IgD-negative memory B cell (primary cell): ENCODE results near the gene PVR. TPM values are rescaled to one million over a fixed set of nuclear protein-coding genes. Genes with fewer than 3 reads are reported as not detected.
"Not testable (repeated sequence)": the region's sequence is repeated elsewhere in the genome, so short reads cannot be mapped to it uniquely, and the experiment has no call there.

Source experiments
- H3K27ac Mint-ChIP-seq, 3 donors: one replicate each; pipeline ENCODE4 v1.8.0; 2020 to 2022; ENCODE audit warnings: mild to moderate bottlenecking in 3 of 3, mixed read lengths in 3 of 3, moderate library complexity in 1 of 3
- H3K27me3 Mint-ChIP-seq: one replicate; pipeline ENCODE4 v1.8.0; 2021; ENCODE audit warnings: mixed read lengths
- H3K36me3 Mint-ChIP-seq: one replicate; pipeline ENCODE4 v1.8.0; 2020; ENCODE audit warnings: mild to moderate bottlenecking, mixed read lengths
- H3K4me1 Mint-ChIP-seq, 3 donors: one replicate each; pipeline ENCODE4 v1.8.0; 2020 to 2022; ENCODE audit warnings: mixed read lengths in 3 of 3, mild to moderate bottlenecking in 1 of 3
- H3K4me3 Mint-ChIP-seq, 4 donors: one replicate each; pipeline ENCODE4 v1.8.0; 2020 to 2022; ENCODE audit warnings: mild to moderate bottlenecking in 4 of 4, mixed read lengths in 4 of 4, moderate library complexity in 3 of 4
- H3K9me3 Mint-ChIP-seq, 3 donors: one replicate each; pipeline ENCODE4 v1.8.0; 2020 to 2021; ENCODE audit warnings: mixed read lengths in 3 of 3, mild to moderate bottlenecking in 1 of 3
- polyA plus RNA-seq: library from polyadenylated mRNA; unstranded; fragments of 300-500 nt; fragmentation: Illumina TruSeq; gene quantifications from one replicate; pipeline ENCODE4 v1.2.3, GENCODE V29; 2021

Gene PVR
- polyA plus RNA-seq, 1 donor from 2014 or later = not detected

GRCh38 chr19:44703336-44704078 is 59.8 kb downstream of the PVR start:
- Mint-ChIP-seq H3K27ac (no peak overlapping the region), H3K27me3 (no peaks in the 10 kb centered on the region), H3K4me1 (no peaks in the 10 kb centered on the region), H3K36me3 (no peaks in the 10 kb centered on the region), H3K4me3 (no peak overlapping the region), H3K9me3 (no peaks in the 10 kb centered on the region)

- Mint-ChIP-seq H3K27ac (no peak overlapping the region), H3K27me3 (no peaks in the 10 kb centered on the region), H3K4me3 (no peak overlapping the region), H3K9me3 (no peaks in the 10 kb centered on the region), H3K4me1 (no peaks in the 10 kb centered on the region), H3K36me3 (no peaks in the 10 kb centered on the region)
Measured at GRCh38 chr19:44704982-44705381, 61.3 kb downstream of the PVR start.

GRCh38 chr19:44705502-44706010 is 61.8 kb downstream of the PVR start:
- no peak overlapping the region for H3K27ac Mint-ChIP-seq
- peaks cover 0 to 3% (median 0%) of the 10 kb centered on the region in 3 donors for H3K9me3 Mint-ChIP-seq
- no peak overlapping the region for H3K4me3 Mint-ChIP-seq
- H3K36me3 Mint-ChIP-seq = no peaks in the 10 kb centered on the region
- H3K27me3 Mint-ChIP-seq = no peaks in the 10 kb centered on the region
- no peaks in the 10 kb centered on the region for H3K4me1 Mint-ChIP-seq

DNA sequence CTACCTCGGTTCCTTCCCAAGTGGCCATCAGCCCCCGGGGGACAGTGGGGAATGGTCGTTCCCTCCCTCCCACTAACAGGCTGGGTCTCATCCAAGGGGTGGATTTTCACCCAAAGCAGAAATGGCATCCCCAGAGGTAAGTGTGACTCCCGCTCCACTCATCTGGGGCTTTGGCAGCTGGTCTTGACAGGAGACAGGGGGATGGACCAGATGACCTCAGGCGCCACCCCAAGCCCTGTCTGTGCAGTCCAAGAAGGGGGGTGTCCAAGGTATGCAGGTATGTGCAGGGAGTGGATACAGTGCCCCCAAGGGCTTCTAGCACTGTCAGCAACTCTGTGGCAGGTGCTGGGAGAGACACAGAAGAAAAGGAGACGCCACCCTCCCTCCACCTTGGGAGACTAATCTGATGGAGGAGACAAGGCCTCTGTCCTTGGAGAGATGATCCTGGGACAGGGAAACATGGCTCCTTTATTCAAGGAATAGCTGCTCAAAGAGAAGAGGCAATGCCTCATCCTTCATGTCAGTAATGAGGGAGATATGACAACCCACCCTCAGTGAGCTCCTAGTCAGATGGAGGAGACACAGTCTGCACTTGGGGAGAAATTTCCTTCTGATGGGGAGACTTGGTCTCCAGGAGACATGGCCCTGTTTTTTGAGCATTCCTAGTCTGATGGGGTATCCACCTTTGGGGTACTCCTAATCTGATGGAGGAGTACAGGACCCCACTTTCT is 63.0 kb downstream of the PVR start:
- H3K4me1 Mint-ChIP-seq = no peaks in the 10 kb centered on the region
- H3K4me3 Mint-ChIP-seq = no peak overlapping the region
- H3K9me3 Mint-ChIP-seq = peaks cover 0 to 4% (median 0%) of the 10 kb centered on the region in 3 donors
- no peak overlapping the region for H3K27ac Mint-ChIP-seq
- H3K27me3 Mint-ChIP-seq = peaks cover 7% of the 10 kb centered on the region
- no peaks in the 10 kb centered on the region for H3K36me3 Mint-ChIP-seq

- Mint-ChIP-seq H3K27me3 (peaks cover 7% of the 10 kb centered on the region), H3K27ac (no peak overlapping the region), H3K4me1 (peaks cover 0 to 1% (median 0%) of the 10 kb centered on the region in 3 donors), H3K4me3 (no peak overlapping the region), H3K9me3 (peaks cover 0 to 4% (median 0%) of the 10 kb centered on the region in 3 donors), H3K36me3 (peaks cover 2% of the 10 kb centered on the region)
Measured at GRCh38 chr19:44707794-44708193, 64.1 kb downstream of the PVR start.

- no peak overlapping the region for H3K27ac Mint-ChIP-seq
- peaks cover 2% of the 10 kb centered on the region for H3K36me3 Mint-ChIP-seq
- H3K27me3 Mint-ChIP-seq = peaks cover 7% of the 10 kb centered on the region
Measured at GRCh38 chr19:44708940-44709339, 65.2 kb downstream of the PVR start.

GRCh38 chr19:44709434-44710266 is 65.9 kb downstream of the PVR start:
- H3K27me3 Mint-ChIP-seq, H3K4me3 Mint-ChIP-seq, H3K36me3 Mint-ChIP-seq, H3K9me3 Mint-ChIP-seq, H3K4me1 Mint-ChIP-seq, H3K27ac Mint-ChIP-seq: not testable (repeated sequence)

More at GRCh38 chr19:44708940-44709339, 65.2 kb downstream of the PVR start:
- Mint-ChIP-seq H3K9me3 (peaks cover 0 to 4% (median 0%) of the 10 kb centered on the region in 3 donors), H3K4me1 (peaks cover 0 to 1% (median 0%) of the 10 kb centered on the region in 3 donors), H3K4me3 (no peak overlapping the region)

- H3K9me3 Mint-ChIP-seq = peaks cover 0 to 8% (median 4%) of the 10 kb centered on the region in 3 donors
- H3K4me3 Mint-ChIP-seq = no peak overlapping the region
- no peak overlapping the region for H3K27ac Mint-ChIP-seq
- H3K4me1 Mint-ChIP-seq = peaks cover 0 to 1% (median 0%) of the 10 kb centered on the region in 3 donors
- peaks cover 7% of the 10 kb centered on the region for H3K27me3 Mint-ChIP-seq
- H3K36me3 Mint-ChIP-seq = peaks cover 2% of the 10 kb centered on the region
Measured at GRCh38 chr19:44710483-44710882, 66.8 kb downstream of the PVR start.

- peaks cover 2% of the 10 kb centered on the region for H3K36me3 Mint-ChIP-seq
- no peak overlapping the region for H3K27ac Mint-ChIP-seq
- H3K9me3 Mint-ChIP-seq = peaks cover 0 to 14% (median 4%) of the 10 kb centered on the region in 3 donors
- H3K4me3 Mint-ChIP-seq = no peak overlapping the region
- peaks cover 7% of the 10 kb centered on the region for H3K27me3 Mint-ChIP-seq
- peaks cover 0 to 1% (median 0%) of the 10 kb centered on the region in 3 donors for H3K4me1 Mint-ChIP-seq
Measured at GRCh38 chr19:44712864-44713515, 69.3 kb downstream of the PVR start.

Other genes starting within 250 kb of the PVR start
- gene ZNF285, start 242.3 kb upstream of the PVR start, polyA plus RNA-seq = 2.1 TPM
- gene ZNF229, start 195.4 kb upstream of the PVR start, polyA plus RNA-seq = 1.4 TPM
- 11.0 TPM for gene ZNF180, start 143.4 kb upstream of the PVR start, polyA plus RNA-seq
- gene CEACAM20, start 114.2 kb upstream of the PVR start, polyA plus RNA-seq = not detected
- not detected for gene IGSF23, start 30.3 kb upstream of the PVR start, polyA plus RNA-seq
- gene CEACAM19, start 27.6 kb downstream of the PVR start, polyA plus RNA-seq = not detected
- not detected for gene CEACAM16, start 55.2 kb downstream of the PVR start, polyA plus RNA-seq
- 12.6 TPM for gene BCL3, start 104.8 kb downstream of the PVR start, polyA plus RNA-seq
- gene CBLC, start 134.0 kb downstream of the PVR start, polyA plus RNA-seq = not detected
- gene BCAM, start 165.2 kb downstream of the PVR start, polyA plus RNA-seq = not detected
- gene NECTIN2, start 202.4 kb downstream of the PVR start, polyA plus RNA-seq = not detected
- gene TOMM40, start 247.3 kb downstream of the PVR start, polyA plus RNA-seq = 42.6 TPM